ENCODE data around the gene BRMS1. TPM values are rescaled to one million over a fixed set of nuclear protein-coding genes. Genes with fewer than 3 reads are reported as not detected.
"Not testable (repeated sequence)": the region's sequence is repeated elsewhere in the genome, so short reads cannot be mapped to it uniquely, and the experiment has no call there.

The BRMS1 gene
- total RNA-seq, 2 experiments from 2014 or later, result 35.7 to 35.9 TPM

GRCh38 chr11:66324664-66325063 lies 20.2 kb downstream of the BRMS1 start:
- no peak for ATAC-seq
- POLR2A ChIA-PET, result interaction anchor here (1.0 to 1.6 kb wide), 2 partner anchors 11 to 44 kb away, joined by 4 to 5 read pairs; no protein-coding TSS in a partner anchor
- Mint-ChIP-seq H3K4me1 (ENCODE audit: low read depth) (peaks cover 62% of the 10 kb centered on the region), H3K27ac (peak overlapping the region; percentile 30), H3K4me3 (no peak overlapping the region), H3K36me3 (ENCODE audit: low read depth) (peaks cover 5% of the 10 kb centered on the region), H3K27me3 (no peaks in the 10 kb centered on the region), H3K9me3 (peaks cover 6% of the 10 kb centered on the region)
- TF ChIP-seq CTCF (IDR thresholded peaks at IDR 0.05), result no peak
- no peak for DNase-seq
- intact Hi-C loops (cut with micrococcal nuclease), result no loop called here
- CTCF ChIA-PET, result interaction anchor here (3.7 kb wide), 1 partner anchor 13 kb away, joined by 39 read pairs; no protein-coding TSS in a partner anchor

- Mint-ChIP-seq H3K4me1 (ENCODE audit: low read depth) (peaks cover 67% of the 10 kb centered on the region), H3K4me3 (no peak overlapping the region), H3K27ac (no peak overlapping the region), H3K9me3 (peaks cover 6% of the 10 kb centered on the region), H3K36me3 (ENCODE audit: low read depth) (peaks cover 5% of the 10 kb centered on the region), H3K27me3 (no peaks in the 10 kb centered on the region)
- POLR2A ChIA-PET, result interaction anchor here (1.0 to 1.6 kb wide), 2 partner anchors 10 to 43 kb away, joined by 4 to 5 read pairs; no protein-coding TSS in a partner anchor
- no peak for TF ChIP-seq CTCF (IDR thresholded peaks at IDR 0.05)
- DNase-seq (no peak), ATAC-seq (no peak)
- intact Hi-C loops (cut with micrococcal nuclease), result no loop called here
- CTCF ChIA-PET, result interaction anchor here (3.7 kb wide), 1 partner anchor 12 kb away, joined by 39 read pairs; no protein-coding TSS in a partner anchor
These were observed 21.2 kb downstream of the BRMS1 start for GRCh38 chr11:66323684-66324083.

- intact Hi-C loops (cut with micrococcal nuclease), result no loop called here
- Mint-ChIP-seq H3K27ac (peak overlapping the region; percentile 76), H3K4me3 (no peak overlapping the region), H3K36me3 (ENCODE audit: low read depth) (peaks cover 5% of the 10 kb centered on the region), H3K9me3 (peaks cover 6% of the 10 kb centered on the region), H3K4me1 (ENCODE audit: low read depth) (peaks cover 67% of the 10 kb centered on the region), H3K27me3 (no peaks in the 10 kb centered on the region)
- ATAC-seq (no peak), DNase-seq (no peak)
- POLR2A ChIA-PET, result interaction anchor here (0.6 to 1.8 kb wide), 3 partner anchors 11 to 75 kb away, joined by 3 to 11 read pairs (median 3); no protein-coding TSS in a partner anchor
- CTCF ChIA-PET, result interaction anchor here (1.5 to 1.9 kb wide), 5 partner anchors 10 to 66 kb away, joined by 3 to 39 read pairs (median 5); partner anchors contain the start of gene RIN1
- TF ChIP-seq CTCF (IDR thresholded peaks at IDR 0.05), result no peak
These were observed 22.0 kb downstream of the BRMS1 start for GRCh38 chr11:66322732-66323427.

DNA sequence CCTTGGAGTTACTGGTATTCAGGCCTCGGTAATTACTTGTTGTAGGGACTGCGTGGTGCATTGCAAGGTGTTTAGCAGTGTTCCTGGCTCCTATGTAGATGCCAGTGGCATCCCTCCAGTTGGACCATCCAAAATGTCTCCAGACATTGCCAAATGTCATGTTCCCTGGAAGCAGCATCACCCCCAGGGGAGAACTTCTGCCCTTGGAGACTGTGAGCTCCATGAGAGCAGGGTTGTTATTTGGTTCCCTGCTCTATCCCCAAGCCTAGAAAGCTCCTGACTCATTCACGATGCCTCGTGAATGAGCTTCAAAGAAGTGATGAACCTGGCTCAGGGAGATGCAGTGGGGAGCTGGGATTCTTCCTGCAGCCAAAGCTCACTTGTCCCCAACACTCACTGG lies 23.3 kb downstream of the BRMS1 start:
- ChIA-PET POLR2A (interaction anchor here (1.0 to 1.8 kb wide), 2 partner anchors 9 to 51 kb away, joined by 3 to 11 read pairs; no protein-coding TSS in a partner anchor), CTCF (interaction anchor here (1.5 to 1.9 kb wide), 5 partner anchors 9 to 67 kb away, joined by 3 to 39 read pairs (median 5); partner anchors contain the start of gene RIN1)
- peaks cover 6% of the 10 kb centered on the region for H3K9me3 Mint-ChIP-seq
- no peak for TF ChIP-seq CTCF (IDR thresholded peaks at IDR 0.05)
- H3K27me3 Mint-ChIP-seq, result no peaks in the 10 kb centered on the region
- peaks cover 5% of the 10 kb centered on the region for H3K36me3 Mint-ChIP-seq (ENCODE audit: low read depth)
- intact Hi-C loops (cut with micrococcal nuclease), result no loop called here
- peaks cover 62% of the 10 kb centered on the region for H3K4me1 Mint-ChIP-seq (ENCODE audit: low read depth)
- no peak overlapping the region for H3K4me3 Mint-ChIP-seq
- ATAC-seq (no peak), DNase-seq (no peak)
- H3K27ac Mint-ChIP-seq, result no peak overlapping the region

GRCh38 chr11:66320748-66321147 lies 24.2 kb downstream of the BRMS1 start:
- DNase-seq; H3K9me3 Mint-ChIP-seq; ATAC-seq; H3K36me3 Mint-ChIP-seq (ENCODE audit: low read depth); H3K27me3 Mint-ChIP-seq; H3K4me3 Mint-ChIP-seq; POLR2A ChIA-PET; H3K27ac Mint-ChIP-seq; CTCF ChIA-PET; intact Hi-C loops (cut with micrococcal nuclease): not testable (repeated sequence)
- peaks cover 60% of the 10 kb centered on the region for H3K4me1 Mint-ChIP-seq (ENCODE audit: low read depth)

- H3K9me3 Mint-ChIP-seq; DNase-seq; intact Hi-C loops (cut with micrococcal nuclease); H3K4me3 Mint-ChIP-seq; ATAC-seq; H3K27me3 Mint-ChIP-seq; CTCF ChIA-PET: not testable (repeated sequence)
- Mint-ChIP-seq H3K36me3 (ENCODE audit: low read depth) (peaks cover 11% of the 10 kb centered on the region), H3K4me1 (ENCODE audit: low read depth) (peaks cover 60% of the 10 kb centered on the region), H3K27ac (peak overlapping the region; percentile 63)
- POLR2A ChIA-PET, result interaction anchor here (1.2 kb wide), 1 partner anchor 32 kb away, joined by 3 read pairs; the partner anchor contains the start of gene YIF1A
These were observed 24.6 kb downstream of the BRMS1 start for GRCh38 chr11:66320289-66320688.

All from activated CD8-positive, alpha-beta T cell treated with anti-CD3 and anti-CD28 coated beads for 36 hours (primary cell).